NCI-H345 (cell line): Measurements from ENCODE around the gene ANKRD44.
"Not testable (repeated sequence)": the region's sequence is repeated elsewhere in the genome, so short reads cannot be mapped to it uniquely, and the experiment has no call there.

Experiments
- DNase-seq: peaks from one replicate; lab custom pipeline; 2025; lab: John Stamatoyannopoulos, UW

ANKRD44 gene

DNA sequence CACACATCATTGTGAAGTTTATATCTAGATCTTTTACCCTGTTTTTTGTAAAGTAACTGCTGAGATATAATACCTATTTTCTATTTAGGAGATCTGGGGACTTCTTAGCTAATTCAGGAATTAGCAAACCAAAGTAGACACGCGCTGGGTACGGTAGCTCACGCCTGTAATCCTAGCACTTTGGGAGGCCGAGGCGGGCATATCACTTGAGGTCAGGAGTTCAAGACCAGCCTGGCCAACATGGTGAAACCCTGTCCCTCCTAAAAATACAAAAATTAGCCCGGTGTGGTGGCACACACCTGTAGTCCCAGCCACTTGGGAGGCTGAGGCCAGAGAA, 23.0 kb downstream of the ANKRD44 start:
- DNase-seq: not testable (repeated sequence)

DNA sequence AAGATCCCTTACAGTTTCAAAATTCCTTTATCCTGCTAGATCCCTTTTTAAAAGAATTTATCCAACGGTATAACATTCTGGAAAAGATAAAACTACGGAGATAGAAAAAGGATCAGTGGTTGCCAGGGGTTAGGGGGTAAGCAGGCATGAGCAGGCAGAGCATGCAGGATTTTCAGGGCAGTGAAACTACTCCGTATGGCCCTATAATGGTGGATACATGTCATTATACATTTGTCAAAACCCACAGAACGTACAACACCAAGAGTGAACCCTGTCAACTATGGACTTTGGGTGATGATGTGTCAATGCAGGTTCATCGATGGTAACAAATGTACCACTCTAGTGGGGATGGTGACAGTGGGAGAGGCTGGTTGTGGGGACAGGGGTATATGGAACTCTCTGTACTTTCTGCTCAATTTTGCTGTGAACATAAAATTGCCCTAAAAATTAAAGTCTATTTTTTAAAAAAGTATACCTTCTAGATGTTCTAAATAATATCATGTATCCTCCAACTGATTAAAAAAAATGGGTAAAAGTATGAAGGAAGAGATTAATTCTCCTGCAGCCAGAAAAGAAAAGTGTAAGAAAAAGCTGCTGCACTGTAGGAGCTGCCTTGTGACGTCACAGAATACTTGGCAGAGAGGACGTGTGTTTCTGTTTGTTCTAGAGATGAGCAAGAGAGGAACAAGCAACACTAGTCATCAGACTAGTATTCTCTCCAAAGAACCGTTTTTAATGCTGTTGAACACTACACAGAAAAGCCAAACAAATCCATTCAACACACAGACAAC, 23.6 kb downstream of the ANKRD44 start:
- DNase-seq: no peak

DNA sequence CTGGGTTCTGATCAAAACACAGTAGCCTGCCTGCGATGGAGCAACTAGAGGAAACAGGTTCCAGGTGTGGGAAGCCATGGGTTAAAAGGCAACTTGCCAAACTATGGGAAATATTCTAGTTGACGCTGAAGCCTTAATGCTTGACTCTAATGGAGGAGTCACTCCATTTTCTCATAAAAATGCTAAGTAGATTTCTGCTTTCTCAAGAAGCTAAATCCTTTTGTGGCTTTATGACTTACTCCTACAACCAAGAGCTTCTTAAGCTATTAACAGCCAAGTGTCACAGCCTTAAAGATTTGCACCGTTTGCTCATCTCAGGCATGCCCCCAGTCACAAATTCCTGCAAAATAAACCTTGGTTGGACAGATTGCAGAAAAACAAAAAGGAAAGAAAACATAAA, 25.2 kb downstream of the ANKRD44 start:
- DNase-seq: no peak

DNA sequence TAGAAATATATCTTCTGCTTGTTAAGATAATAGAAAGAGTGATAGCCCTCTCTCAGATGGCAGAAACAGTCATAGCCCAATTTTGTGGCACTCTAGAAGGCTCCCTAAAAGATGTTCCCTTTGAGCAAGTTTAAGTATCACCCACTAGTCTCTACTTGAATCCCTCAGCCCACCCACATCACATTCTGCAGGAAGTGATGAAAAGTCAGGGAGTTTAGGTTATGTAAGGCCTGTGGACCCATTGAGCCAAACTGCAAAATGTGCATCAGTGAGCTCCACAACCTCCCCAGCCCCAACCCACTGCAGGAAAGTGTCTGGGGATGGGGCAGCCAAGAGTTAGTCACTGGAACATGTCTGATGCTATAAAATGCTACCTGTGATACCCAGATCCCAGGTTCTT, 25.6 kb downstream of the ANKRD44 start:
- DNase-seq: no peak

DNA sequence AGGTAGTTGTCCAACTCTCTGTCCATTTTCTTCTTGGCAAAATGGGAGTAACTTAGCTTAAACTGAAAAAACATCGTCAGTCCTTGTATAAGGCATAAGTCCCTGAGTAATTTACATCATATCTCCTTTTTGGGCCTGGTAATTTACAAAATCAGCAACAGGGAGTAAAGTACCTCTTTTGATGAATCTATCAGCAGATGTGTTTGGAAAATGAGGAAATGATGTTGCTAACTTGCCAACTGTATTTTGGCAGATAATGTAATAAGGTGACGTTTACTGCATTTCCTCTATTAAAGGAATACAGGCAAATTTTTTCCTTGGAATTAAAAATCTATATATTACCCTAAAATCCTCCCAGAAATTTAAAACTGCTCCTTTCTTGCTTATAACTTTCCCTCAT, 29.2 kb downstream of the ANKRD44 start:
- no peak for DNase-seq

DNA sequence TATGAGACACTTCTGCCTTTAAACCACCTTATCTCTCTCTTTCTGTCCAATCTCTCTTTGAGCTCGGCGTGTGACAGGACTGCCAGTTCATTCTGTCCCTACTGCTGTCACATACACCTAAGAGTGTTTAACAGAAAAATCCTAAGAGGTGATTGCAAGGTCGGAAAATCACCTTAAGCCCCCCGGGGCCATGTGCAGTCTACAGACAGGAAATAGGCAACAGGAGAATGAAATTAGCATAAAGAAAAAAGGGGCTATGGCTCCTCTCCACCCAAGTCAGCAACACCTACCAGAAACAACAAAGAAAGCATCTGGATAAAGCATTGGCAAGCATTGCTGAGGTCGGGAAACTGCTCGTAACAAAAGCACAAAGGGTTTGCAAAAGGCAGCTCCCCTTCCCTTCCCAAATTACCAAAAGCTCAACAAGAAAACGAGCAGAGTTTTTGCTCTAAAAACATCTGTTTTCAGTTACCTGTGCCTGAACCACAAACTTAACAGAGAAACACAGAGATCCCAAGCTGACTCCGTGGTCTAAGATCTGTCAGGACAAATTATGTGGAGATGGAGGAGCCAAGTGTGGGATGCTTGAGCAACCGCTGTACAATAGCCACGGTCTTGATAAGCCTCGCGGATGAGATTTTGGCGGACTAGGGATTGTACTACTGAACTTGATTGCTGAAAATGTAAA, 30.4 kb downstream of the ANKRD44 start:
- no peak for DNase-seq

DNA sequence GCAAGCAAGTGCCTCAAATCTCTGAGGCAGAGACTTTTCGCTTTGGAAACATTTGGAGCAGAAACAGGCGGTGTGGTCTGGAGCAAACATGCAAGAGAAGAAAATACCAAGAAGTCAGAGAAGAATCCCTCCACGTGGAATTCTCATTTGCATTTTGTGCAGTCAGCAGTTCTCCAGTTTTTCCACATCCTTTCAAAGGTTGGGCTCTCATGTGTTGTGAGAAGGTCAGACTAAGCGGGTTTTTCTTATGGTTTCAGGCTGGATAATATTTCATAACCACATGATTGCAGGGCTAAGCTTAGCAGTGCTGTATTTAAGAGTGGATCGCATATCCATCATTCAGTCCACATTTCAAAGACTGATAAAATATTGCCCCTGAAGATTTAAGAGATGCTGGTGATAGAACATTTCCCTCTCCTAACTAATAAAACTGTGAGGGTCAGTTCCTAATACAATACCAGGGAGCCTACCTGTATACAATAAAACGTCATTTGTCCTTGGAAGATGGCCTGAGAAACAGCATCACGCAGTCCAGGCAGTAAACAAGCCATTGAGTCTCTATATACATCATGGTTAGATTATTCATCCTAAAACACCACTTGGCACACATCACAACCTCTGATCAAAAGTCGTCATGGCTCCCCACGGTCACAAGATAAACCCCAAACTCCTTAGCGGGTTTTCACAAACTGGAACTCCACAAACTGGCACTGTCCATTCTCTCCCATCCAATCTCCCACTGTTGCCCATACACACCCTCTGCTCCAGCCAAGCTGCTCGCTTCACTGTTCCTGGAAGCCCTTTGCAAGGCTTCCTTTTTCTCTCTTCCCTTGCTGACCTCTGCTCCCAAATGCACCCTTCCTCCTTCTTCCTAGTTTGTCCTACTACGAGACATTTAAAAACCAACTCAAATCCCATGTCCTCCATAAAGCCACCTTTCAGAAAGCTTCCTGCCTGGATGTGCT, 31.5 kb downstream of the ANKRD44 start:
- DNase-seq: no peak

DNA sequence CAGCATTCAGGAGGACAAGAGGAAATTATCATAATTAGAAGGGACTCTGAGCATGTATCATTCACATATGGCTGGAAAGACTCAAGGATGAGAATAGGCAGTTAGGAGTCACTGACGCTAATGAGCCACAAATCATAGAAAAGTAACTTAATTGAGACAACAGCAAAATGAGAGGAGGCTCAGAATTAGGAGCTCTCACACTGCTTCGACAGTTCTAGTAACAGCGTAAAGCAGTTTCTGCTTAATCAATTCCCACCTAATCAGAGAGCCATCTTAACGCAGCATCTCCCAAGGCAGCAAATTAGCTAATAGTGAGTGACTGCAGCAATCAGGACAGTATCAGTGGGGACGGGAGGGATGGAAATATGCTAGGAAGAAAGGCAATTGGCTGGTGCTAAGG, 32.8 kb downstream of the ANKRD44 start:
- no peak for DNase-seq

DNA sequence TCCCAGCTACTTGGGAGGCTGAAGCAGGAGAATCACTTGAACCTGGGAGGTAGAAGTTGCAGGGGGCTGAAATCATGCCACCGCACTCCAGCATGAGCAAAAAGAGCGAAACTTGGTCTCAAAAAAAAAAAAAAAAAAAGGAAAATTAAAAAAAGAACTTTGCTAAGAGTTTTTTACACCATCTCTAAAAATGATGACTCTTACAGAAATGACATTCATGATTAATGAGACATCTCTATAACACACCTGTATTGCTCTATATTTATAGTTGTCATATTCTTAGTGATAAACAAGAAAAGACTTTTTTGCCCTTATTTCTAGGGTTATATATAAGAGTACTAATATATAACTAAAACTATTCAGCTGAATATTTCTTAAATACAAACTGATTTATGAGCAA, 34.4 kb downstream of the ANKRD44 start:
- DNase-seq: no peak

DNA sequence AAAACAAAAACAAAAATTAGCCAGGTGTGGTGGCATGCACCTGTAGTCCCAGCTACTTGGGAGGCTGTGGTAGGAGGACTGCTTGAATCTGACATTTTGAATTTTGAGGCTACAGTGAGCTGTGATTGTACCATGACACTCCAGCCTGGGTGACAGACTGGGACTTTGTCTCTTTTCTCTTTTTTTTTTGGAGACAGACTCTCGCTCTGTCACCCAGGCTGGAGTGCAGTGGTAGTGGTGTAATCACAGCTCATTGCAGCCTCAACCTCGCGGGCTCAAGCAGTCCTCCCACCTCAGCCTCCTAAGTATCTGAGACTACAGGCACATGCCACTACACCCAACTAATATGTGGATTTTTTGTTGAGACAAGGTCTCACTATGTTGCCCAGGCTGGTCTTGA, 35.6 kb downstream of the ANKRD44 start:
- DNase-seq: no peak

DNA sequence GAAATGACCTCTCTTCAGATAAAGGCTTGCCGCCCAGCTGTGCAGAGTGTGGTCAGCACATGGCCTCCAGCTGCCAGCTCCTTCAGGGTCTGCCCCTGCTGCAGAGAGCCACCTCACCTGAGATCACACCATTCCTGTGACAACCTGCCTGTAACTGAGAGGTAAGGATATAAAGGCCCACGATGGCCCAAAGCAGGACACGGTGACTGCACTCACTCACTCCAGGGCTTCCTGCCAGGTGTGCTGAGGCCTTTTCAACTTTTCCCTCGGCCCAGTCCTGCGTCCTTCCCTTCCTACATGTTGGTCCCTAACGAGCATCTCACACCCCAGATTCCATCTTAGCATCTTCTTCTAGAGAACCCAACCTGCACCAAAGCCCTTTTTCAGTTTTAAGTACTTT, 36.2 kb downstream of the ANKRD44 start:
- DNase-seq: no peak

DNA sequence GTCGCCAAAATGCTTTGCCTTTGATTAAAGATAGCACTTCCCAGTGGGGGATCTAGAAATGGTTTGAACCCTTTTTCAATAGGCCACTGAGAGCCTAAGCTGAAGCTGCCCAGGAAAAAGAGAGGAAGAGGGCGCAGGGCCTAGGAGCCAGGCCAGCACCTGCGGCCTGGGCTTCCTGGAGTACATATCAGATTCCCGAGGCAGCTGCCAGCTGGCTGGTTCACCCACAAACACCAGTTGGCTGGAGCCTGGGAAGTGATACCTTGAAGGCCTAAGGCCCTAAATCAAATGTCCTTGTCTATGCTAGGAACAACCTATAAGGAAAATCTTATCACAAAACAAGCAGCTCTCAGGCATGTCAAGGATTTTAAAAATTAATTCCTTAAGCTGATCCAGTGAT, 37.1 kb downstream of the ANKRD44 start:
- DNase-seq: peak; percentile 54

DNA sequence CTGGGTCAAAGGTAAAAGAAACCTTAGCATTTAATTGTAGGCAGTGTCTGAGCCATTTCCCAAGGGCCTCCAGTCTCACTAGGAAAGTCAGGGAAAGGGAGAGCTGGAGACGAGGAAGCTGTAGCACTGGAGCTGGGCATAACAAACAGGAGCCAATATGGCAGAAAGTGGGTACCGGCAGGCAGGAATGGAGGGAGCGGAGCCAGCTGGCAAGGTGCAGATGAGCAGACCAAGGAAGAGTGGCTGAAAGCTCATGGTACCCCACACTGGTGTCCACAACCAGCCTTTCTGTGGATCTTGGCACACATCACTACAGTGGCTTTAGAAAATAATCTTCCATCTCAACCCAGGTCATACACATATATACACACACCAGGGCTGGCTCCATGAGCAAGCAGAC, 40.0 kb downstream of the ANKRD44 start:
- DNase-seq: no peak

DNA sequence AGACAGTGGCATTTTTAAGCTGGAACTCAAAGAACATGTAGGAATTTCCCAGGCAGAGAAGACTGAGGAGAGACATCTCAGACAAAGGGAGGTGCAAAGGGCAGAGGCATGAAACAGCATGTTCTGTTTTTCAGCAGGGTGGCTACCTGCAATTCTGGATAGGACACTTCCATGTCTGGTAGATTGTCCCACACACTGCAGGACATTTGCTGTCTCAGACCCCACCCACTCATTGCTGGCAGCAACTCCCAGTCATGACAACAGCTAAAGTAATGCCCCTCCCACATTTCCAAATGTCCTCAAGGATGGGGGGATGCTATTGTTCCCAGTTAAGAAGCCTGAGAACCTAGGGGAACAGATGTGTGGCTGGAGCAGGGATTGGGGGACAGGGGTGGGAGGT, 40.8 kb downstream of the ANKRD44 start:
- no peak for DNase-seq

DNA sequence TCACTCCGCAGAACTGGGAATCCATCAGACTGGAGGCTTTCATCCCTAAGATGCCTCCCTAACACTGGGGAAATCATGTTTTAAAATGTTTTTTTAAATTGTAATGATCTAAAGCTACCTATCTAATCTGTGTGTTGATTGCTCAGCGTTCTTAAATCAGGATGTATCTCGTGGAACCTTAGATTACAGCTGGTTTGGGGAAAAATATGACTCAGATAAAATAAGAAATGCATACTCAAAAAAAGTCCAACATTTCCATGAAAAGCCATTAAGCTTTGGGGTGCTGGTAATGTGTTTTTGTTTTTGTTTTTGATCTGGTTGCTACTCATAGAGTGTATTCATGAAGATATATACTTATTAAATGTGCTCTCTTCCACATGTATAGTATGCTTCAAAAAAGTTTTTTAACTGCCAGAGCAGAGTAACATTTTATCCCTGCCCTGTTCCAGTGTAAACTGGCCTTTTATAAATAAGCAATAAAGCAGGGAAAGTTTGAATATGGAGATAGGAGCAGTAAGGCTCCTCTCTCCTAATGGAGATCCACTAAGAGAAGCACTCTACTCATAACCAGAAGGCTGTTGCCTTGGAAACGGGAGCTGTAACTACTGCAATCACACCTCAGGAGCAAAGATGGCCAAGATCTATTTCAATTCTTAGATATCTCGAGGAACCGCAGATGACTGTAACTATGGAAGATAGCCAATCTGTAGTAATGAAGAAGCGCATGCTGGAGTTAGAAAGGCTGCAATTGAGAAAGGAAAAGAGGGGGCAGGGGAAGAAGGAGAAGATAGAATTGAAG, 41.6 kb downstream of the ANKRD44 start:
- DNase-seq: no peak

DNA sequence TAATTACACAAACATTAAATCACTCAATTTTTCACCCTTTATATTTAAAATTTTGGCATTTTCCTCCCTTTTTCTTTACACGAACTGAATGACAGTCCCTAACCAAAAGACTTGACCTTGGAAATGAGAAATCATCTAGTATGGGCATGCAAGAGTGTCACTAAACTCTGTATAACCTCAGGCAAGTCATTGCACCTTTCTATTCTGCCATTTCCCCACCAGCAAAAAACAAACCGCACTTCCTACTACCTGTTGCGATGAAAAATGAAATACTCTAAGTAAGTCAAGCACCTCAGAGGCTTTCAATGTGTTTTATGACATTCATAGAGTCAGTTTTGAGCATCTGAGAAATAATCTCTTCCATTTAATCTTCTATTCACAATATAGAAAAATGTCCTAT, 44.1 kb downstream of the ANKRD44 start:
- DNase-seq: no peak

DNA sequence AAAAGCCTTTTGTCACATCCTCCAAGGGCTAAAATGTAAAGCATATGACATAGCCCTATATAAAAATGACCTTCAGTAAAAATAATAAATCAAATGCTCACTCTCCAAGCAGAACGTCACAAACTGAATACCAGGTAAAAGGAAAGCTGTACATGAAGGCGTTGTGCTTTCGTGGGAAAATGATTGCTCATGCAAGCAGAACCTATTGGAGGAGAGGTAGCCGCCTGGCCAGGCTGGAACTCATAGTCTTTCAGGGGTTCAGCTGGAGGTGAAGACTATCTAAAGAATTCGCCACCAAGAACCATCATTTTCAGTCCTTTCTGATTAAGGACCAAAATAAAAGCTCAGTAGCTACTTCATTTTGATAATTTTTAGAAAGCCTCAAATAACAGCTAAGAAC, 44.7 kb downstream of the ANKRD44 start:
- DNase-seq: no peak

DNA sequence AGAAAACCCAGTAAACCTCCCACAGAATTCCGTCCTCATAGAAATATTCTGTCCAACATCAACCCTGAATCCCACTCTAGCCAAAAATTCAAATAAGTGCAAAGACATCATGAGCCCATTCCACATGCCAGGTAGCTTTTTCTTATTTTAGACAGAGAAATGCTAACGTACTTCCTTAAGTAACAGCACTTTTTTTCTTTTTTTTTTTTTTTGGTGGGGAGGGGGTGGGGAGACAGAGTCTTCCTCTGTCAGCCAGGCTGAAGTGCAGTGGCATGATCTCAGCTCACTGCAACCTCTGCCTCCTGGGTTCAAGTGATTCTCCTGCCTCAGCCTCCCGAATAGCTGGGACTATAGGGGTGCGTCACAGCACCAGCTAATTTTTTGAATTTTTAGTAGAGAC, 45.5 kb downstream of the ANKRD44 start:
- DNase-seq: no peak

DNA sequence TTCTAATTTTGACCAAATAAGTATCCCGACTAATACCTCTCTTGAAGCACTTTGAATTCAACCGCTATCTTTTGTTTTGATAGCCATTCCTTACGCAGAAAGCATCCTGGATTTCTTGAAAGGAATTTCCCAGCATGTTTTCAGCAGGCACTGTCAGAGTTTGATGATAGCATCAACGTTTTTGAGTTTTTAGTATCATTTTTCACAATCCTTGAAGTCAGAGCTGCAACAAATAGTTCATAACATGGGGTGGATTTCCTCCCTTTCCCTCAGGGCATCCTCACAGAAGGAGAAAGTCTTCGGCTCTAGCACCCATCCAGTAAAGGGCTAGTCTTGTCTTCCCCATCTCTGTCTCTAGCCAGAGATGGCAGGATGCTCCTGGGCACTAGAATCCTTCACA, 46.2 kb downstream of the ANKRD44 start:
- no peak for DNase-seq

DNA sequence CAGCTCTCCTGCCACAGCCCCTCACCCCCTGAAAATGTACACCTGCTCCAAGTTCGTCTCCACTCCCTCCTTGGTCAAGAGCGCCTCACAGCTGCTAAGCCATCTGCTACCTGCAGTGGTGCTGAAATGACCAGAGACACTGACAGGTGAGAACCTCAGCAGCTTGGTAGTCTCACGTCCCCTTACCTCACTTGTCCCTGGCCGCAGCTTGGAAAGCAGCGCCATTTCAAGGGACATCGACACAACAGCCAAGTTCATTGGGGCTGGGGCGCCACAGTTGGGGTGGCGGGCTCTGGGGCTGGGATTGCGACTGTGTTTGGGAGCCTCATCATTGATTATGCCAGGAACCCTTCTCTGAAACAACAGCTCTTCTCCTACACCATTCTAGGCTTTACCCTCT, 47.5 kb downstream of the ANKRD44 start:
- DNase-seq: no peak

DNA sequence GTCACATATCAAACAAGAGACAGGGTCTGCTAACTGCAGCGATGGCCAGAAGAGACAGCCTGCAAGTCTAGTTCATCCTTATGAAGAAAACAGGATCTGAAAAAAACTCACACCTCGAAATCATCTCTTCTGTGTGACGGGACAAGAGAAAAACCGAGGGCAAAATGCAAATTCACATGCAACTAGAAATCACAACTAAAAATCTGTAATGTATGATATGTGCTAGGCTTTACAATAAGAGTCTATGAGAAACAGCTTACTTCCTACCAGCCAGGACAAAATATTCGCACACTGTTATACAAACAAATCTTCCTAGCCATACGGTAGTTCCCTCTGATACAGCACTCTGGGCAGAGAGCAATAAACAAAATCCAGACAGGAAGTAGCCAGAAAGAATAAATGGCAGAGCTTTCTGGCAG, 48.8 kb downstream of the ANKRD44 start:
- no peak for DNase-seq

DNA sequence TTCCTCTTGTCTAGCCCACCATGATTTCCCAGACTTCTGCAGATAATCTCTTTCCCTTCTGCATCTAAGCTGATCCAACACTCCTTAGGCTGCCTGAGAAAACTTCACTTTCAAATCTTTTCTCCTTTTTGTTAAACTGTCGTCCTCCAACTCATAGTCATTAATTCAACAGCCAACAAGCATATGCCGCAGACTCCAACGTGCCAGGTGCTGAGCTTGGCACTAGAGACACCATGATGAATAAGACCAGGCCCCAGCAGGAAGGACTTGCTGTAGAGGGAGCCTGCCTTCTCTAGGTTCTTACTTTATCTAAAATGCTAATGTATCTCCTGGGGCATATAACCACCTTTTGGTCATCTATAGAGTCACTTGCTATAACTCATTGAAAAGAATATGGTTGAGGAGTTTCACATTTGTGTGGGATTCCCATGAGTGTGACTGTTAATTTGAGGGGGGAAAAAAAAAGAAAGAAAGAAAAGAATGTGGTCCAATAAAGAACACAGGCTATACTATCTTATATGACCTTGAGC, 51.0 kb downstream of the ANKRD44 start:
- DNase-seq: no peak
